HG03175 (cell line): ENCODE measurements around the gene IL3RA.
"Not testable (repeated sequence)": the region's sequence is repeated elsewhere in the genome, so short reads cannot be mapped to it uniquely, and the experiment has no call there.

ENCODE experiments used
- ATAC-seq: cut with Tn5 transposase; IDR thresholded peaks from one replicate; pipeline ENCODE4 v1.9.1; 2021; ENCODE audit warnings: mild to moderate bottlenecking, moderate library complexity; ENCODE audit not compliant: unreplicated experiment

IL3RA gene

GRCh38 chrX:1397001-1397400 lies 60.4 kb downstream of the IL3RA start:
- no peak for ATAC-seq

DNA sequence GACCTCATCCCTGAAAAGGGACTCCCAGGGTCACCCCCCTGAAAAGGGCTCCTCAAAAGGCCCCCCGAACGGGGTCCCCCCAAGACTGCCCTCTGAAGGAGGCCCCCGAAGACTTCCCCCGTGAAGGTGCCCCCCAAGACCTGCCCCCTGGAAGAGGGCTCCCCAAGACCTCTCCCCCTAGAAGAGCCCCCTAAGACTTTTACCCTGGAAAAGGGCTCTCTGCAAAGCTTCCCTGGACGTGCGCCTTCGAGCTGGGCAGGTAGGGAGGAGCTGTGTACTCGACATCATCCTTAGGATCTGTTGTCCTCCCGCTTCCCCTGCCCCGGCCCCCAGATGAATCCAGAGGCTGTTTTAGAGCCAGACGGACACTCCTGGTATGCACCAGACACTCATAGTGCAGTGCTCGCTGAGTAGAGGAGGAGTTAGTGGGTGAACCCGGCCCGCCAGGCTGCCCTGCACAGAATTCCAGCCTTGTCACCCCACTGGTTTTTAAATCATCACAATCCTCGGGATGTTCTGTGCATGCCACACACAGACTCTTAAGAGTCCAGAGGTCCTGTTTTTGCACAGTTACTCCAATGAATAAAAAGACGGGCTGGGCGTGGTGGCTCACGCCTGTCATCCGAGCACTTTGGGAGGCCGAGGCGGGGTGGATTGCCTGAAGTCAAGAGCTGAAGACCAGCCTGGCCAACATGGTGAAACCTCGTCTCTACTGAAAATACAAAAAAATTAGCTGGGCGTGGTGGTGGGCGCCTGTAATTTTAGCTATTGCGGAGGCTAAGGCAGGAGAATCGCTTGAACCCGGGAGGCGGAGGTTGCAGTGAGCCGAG lies 61.1 kb downstream of the IL3RA start:
- ATAC-seq, result no peak

DNA sequence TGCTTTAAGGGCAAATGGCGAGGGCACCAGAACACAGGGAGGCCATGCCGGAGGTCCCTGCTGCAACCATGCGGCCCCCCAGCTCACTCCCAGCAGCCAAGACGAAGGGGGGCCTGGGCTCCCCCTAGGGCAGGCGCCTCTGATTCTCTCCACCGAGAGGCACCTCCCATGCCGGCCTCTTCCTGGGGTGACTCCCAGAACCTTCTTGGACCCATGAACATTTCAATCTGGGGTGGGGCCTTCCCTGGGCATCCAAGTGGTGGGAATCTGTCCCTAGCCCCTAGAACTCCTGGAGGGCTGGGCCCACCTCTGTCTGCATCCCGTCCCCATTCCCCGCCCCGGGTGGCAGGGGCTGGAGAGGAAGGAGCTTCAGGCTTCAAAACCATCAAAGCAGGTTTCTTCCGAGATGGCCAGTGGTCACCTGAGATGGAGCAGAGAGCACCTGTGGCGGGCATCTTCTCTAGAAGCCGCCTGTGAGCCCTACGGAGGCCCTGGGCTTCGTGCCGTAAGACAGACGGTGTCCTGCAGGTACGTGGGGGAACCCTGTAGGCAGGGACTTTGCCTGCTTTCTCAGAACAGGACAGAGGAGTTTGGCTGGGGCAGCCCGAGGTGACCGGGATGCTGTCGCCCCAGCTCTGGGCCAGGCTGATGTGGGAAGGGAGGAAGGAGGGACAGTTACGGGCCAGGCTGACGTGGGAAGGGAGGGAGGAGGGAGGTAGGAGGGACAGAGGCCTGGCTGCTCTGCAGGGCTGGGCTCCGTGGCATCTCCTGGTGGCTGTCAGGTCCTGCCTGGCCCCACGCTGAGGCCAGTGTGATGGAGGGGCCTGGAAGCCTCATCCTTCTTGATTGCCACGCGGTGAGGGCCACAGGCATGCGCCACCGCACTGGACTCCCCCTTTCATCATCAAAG lies 62.1 kb downstream of the IL3RA start:
- no peak for ATAC-seq

GRCh38 chrX:1400049-1400448 lies 63.5 kb downstream of the IL3RA start:
- no peak for ATAC-seq

- no peak for ATAC-seq
Measured at GRCh38 chrX:1400742-1401471, 64.3 kb downstream of the IL3RA start.

GRCh38 chrX:1401611-1402430 lies 65.2 kb downstream of the IL3RA start:
- ATAC-seq, result no peak

DNA sequence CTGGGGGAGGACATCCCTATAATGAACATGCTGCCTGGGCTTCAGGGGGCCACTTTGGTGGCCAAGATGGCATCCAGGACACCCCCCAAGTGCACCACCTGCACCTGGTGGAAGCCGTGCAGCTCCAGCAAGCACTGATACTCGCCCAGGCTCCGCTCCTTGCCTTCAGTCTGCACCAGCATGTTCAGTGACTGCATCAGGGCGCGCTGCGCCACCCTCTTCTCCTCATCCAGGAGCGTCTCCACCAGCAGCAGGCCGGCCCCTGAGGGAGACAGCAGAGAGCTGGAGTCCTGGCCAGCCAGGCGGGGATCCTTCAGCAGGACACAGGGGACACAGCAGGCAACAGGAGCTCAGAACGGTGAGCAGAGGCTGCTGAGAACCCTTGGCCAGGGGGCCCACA lies 66.6 kb downstream of the IL3RA start:
- no peak for ATAC-seq

DNA sequence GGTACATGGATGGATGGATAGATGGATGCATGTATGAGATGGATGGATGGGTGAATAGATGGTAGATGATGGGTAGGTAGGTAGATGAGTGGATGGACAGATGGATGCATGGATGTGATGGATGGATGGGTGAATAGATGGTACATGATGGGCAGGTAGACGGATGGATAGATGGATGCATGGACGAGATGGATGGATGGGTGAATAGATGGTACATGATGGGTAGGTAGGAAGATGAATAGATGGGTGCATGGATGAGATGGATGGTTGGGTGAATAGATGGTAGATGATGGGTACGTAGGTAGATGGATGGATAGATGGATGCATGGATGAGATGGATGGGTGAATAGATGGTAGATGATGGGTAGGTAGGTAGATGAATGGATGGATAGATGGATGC lies 67.3 kb downstream of the IL3RA start:
- ATAC-seq, result not testable (repeated sequence)

- not testable (repeated sequence) for ATAC-seq
Measured at GRCh38 chrX:1405769-1406168, 69.2 kb downstream of the IL3RA start.

DNA sequence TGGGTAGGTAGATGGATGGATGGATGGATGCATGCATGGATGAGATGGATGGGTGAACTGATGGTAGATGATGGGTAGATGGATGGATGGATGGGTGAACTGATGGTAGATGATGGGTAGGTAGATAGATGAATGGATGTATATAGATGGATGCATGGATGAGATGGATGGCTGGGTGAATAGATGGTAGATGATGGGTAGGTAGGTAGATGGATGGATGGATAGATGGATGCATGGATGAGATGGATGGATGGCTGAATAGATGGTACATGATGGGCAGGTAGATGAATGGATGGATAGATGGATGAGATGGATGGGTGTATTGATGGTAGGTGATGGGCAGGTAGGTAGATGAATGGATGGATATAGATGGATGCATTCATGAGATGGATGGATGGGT lies 70.5 kb downstream of the IL3RA start:
- ATAC-seq, result no peak

- ATAC-seq, result no peak
Measured at GRCh38 chrX:1411326-1411725, 74.7 kb downstream of the IL3RA start.

DNA sequence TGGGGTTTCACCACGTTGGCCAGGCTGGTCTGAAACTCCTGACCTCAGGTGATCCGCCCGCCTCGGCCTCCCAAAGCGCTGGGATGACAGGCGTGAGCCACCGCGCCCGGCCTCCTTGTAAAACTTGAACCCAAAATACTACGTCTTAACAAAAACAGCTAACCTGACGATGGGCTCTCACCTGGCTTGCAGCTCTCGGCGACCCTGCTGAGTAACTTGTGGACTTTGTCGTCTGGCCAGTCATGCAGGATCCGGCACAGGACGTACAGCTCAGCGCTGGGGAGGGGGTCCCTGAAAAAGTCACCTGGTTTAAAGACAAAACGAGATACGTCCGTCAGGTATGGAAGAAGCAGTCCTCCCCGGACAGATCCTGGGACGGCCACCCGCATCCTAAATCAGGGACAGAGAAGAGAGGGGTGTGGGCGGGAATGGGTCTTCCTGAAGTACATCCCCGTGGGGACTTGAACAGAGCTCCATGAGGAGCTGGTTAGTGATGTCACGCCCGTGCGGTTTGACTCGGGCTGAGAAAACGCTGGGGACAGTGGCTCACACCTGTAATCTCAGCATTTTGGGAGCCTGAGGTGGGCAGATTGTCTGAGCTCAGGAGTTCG lies 76.1 kb downstream of the IL3RA start:
- ATAC-seq, result no peak

DNA sequence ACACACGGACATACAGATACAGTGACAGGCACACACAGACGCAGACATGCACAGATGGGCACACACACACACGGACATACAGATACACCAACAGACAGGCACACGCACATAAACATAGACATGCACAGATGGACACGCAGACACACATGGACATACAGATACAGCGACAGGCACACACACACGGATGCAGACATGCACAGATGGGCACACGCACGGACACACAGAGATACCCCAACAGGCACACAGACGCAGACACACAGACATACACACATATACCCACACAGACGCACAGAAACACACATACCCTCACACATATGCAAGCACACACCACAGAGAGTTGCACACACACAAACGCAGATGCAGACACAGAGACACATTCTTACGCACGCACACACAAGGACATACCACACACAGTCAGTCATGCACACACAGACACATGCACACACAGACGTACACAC lies 79.8 kb downstream of the IL3RA start:
- no peak for ATAC-seq

GRCh38 chrX:1416965-1417760 lies 80.6 kb downstream of the IL3RA start:
- no peak for ATAC-seq

- no peak for ATAC-seq
Measured at GRCh38 chrX:1417921-1418771, 81.6 kb downstream of the IL3RA start.

GRCh38 chrX:1418901-1419544 lies 82.4 kb downstream of the IL3RA start:
- ATAC-seq, result no peak

- no peak for ATAC-seq
Measured at GRCh38 chrX:1419545-1420355, 83.2 kb downstream of the IL3RA start.
